H1 (cell line): ENCODE data around the gene EGR1. TPM values are rescaled to one million over a fixed set of nuclear protein-coding genes. Genes with fewer than 3 reads are reported as not detected.

ENCODE experiments used
- CTCF ChIA-PET: fragments of 300-600 bp; sonication (Branson Sonifier 250); formaldehyde crosslinking; loops from one replicate; lab custom pipeline; 2021; ENCODE audit not compliant: partially characterized antibody; lab: Charles Lee
- POLR2A ChIA-PET: fragments of 300-600 bp; sonication (Branson Sonifier 250); formaldehyde crosslinking; loops from one replicate; lab custom pipeline; 2021; ENCODE audit warnings: inconsistent platforms; ENCODE audit not compliant: partially characterized antibody; lab: Charles Lee
- DNase-seq, 2 experiments: peaks; one replicate each; pipeline versions ENCODE4 v3.0.0 to v3.0.0-alpha.2; 2010 to 2022; ENCODE audit warnings: low spot score in 2 of 2, low read depth in 1 of 2, mixed read lengths in 1 of 2
- FAIRE-seq: peaks from 2 replicates; lab custom pipeline; 2011; peaks lifted over from hg19 to GRCh38; lab: Jason Lieb, UNC
- H2AFZ ChIP-seq: 2 replicates; pipeline ENCODE4 v1.8.1; 2012; ENCODE audit warnings: low read length, inconsistent platforms
- H2AK5ac ChIP-seq: 2 replicates; pipeline ENCODE4 v1.6.1; 2013; ENCODE audit warnings: low read depth, low read length
- H2BK120ac ChIP-seq: replicated peaks from 2 replicates; pipeline ENCODE3; 2013; ENCODE audit warnings: low read depth, low read length, inconsistent platforms
- H2BK12ac ChIP-seq: 2 replicates; pipeline ENCODE4 v1.6.1; 2013; ENCODE audit warnings: low read depth, low read length
- H2BK15ac ChIP-seq: 2 replicates; pipeline ENCODE4 v1.6.1; 2013; ENCODE audit warnings: low read length
- H2BK20ac ChIP-seq: 2 replicates; pipeline ENCODE4 v1.6.1; 2013; ENCODE audit warnings: low read length
- H2BK5ac ChIP-seq: 2 replicates; pipeline ENCODE4 v1.6.1; 2013; ENCODE audit warnings: low read depth, low read length
- H3K14ac ChIP-seq: 2 replicates; pipeline ENCODE4 v1.6.1; 2013; ENCODE audit warnings: inconsistent platforms; ENCODE audit not compliant: insufficient read length
- H3K18ac ChIP-seq: 2 replicates; pipeline ENCODE4 v1.6.1; 2013; ENCODE audit warnings: low read length; ENCODE audit errors: extremely low read depth
- H3K23ac ChIP-seq: 2 replicates; pipeline ENCODE4 v1.6.1; 2013; ENCODE audit warnings: inconsistent platforms; ENCODE audit not compliant: insufficient read length
- H3K23me2 ChIP-seq: 2 replicates; pipeline ENCODE4 v1.6.1; 2013; ENCODE audit warnings: low read depth, low read length
- H3K27ac ChIP-seq: 2 replicates; pipeline ENCODE4 v1.6.1; 2011; ENCODE audit warnings: low read depth, low read length, inconsistent platforms
- H3K27me3 ChIP-seq, 4 experiments: replicated peaks in 1 of 4; 1 replicate in 1 of 4; 2 replicates in 3 of 4; pipeline versions ENCODE4 v1.6.1 to v1.8.1; 2011 to 2013; ENCODE audit warnings: low read length in 3 of 4, mild to moderate bottlenecking in 3 of 4, inconsistent platforms in 2 of 4, mixed read lengths in 2 of 4, moderate library complexity in 1 of 4; ENCODE audit not compliant: control insufficient read depth in 3 of 4, insufficient read depth in 3 of 4; ENCODE audit errors: extremely low read depth in 1 of 4
- H3K36me3 ChIP-seq, 4 experiments: 2 replicates each; pipeline versions ENCODE4 v1.6.1 to v1.8.1; 2011 to 2013; ENCODE audit warnings: mild to moderate bottlenecking in 4 of 4, low read length in 3 of 4, moderate library complexity in 2 of 4, control low read depth in 1 of 4, inconsistent platforms in 1 of 4; ENCODE audit not compliant: insufficient read depth in 4 of 4, control insufficient read depth in 2 of 4
- H3K4ac ChIP-seq: replicated peaks from 2 replicates; pipeline ENCODE3; 2013; ENCODE audit warnings: low read length, low read depth, mixed read lengths, inconsistent platforms; ENCODE audit not compliant: insufficient read length
- H3K4me1 ChIP-seq, 4 experiments: replicated peaks in 1 of 4; 1 replicate in 1 of 4; 2 replicates in 3 of 4; pipeline versions ENCODE4 v1.6.1 to v1.8.1; 2011 to 2013; ENCODE audit warnings: low read length in 3 of 4, inconsistent platforms in 2 of 4, mixed read lengths in 1 of 4; ENCODE audit not compliant: insufficient read depth in 4 of 4, control insufficient read depth in 3 of 4
- H3K4me2 ChIP-seq, 2 experiments: 2 replicates each; pipeline versions ENCODE4 v1.6.1 to v1.8.1; 2011 to 2013; ENCODE audit warnings: low read depth in 2 of 2, low read length in 2 of 2, control low read depth in 1 of 2, inconsistent platforms in 1 of 2, mild to moderate bottlenecking in 1 of 2; ENCODE audit not compliant: insufficient read depth in 1 of 2
- H3K4me3 ChIP-seq, 4 experiments: fragments of 200-600, 300-600 bp in 1 of 4; sonication (generic), shearing (Covaris generic), sonication (Bioruptor Twin) in 1 of 4; 2 replicates each; pipeline versions ENCODE4 v1.5.1 to v1.8.1; 2011 to 2016; ENCODE audit warnings: low read length in 4 of 4, low read depth in 3 of 4, control low read depth in 2 of 4, inconsistent platforms in 2 of 4, mild to moderate bottlenecking in 2 of 4, mixed read lengths in 1 of 4, moderate library complexity in 1 of 4; ENCODE audit not compliant: insufficient read depth in 2 of 4; ENCODE audit errors: extremely low read depth in 1 of 4
- H3K56ac ChIP-seq: replicated peaks from 2 replicates; pipeline ENCODE3; 2013; ENCODE audit warnings: low read depth, mild to moderate bottlenecking, mixed read lengths, low read length, inconsistent platforms; ENCODE audit not compliant: insufficient read length
- H3K79me1 ChIP-seq: 2 replicates; pipeline ENCODE4 v1.6.1; 2013; ENCODE audit warnings: low read depth, low read length, control low read depth
- H3K79me2 ChIP-seq, 2 experiments: 2 replicates each; pipeline versions ENCODE4 v1.6.1 to v1.8.1; 2012 to 2013; ENCODE audit warnings: low read length in 2 of 2, mild to moderate bottlenecking in 2 of 2, inconsistent platforms in 1 of 2; ENCODE audit not compliant: insufficient read depth in 2 of 2, control insufficient read depth in 1 of 2
- H3K9ac ChIP-seq, 4 experiments: replicated peaks in 1 of 4; 1 replicate in 1 of 4; 2 replicates in 3 of 4; pipeline versions ENCODE4 v1.6.1 to v1.8.1; 2011 to 2013; ENCODE audit warnings: low read depth in 3 of 4, low read length in 3 of 4, control low read depth in 2 of 4, mild to moderate bottlenecking in 2 of 4, moderate library complexity in 2 of 4, inconsistent platforms in 1 of 4; ENCODE audit errors: extremely low read depth in 1 of 4
- H3K9me3 ChIP-seq, 2 experiments: 2 replicates each; pipeline versions ENCODE4 v1.6.1 to v1.8.1; 2012 to 2013; ENCODE audit warnings: mild to moderate bottlenecking in 2 of 2, moderate library complexity in 2 of 2, control low read depth in 1 of 2, inconsistent platforms in 1 of 2, low read depth in 1 of 2, low read length in 1 of 2, mixed read lengths in 1 of 2; ENCODE audit not compliant: insufficient read depth in 2 of 2
- H4K20me1 ChIP-seq, 2 experiments: replicated peaks in 1 of 2; 2 replicates each; pipeline versions ENCODE3 to v1.8.1; 2011 to 2013; ENCODE audit warnings: inconsistent platforms in 2 of 2, low read length in 2 of 2, mild to moderate bottlenecking in 1 of 2; ENCODE audit not compliant: insufficient read depth in 2 of 2, control insufficient read depth in 1 of 2
- H4K5ac ChIP-seq: 2 replicates; pipeline ENCODE4 v1.6.1; 2013; ENCODE audit warnings: low read length, low read depth, mixed read lengths, inconsistent platforms; ENCODE audit not compliant: insufficient read length
- H4K8ac ChIP-seq: 2 replicates; pipeline ENCODE4 v1.8.0; 2013; ENCODE audit warnings: mild to moderate bottlenecking, moderate library complexity, low read length, inconsistent platforms; ENCODE audit not compliant: insufficient read depth; ENCODE audit errors: extremely low read depth
- H4K91ac ChIP-seq: replicated peaks from 2 replicates; pipeline ENCODE3; 2013; ENCODE audit warnings: low read length, mixed read lengths, inconsistent platforms; ENCODE audit not compliant: insufficient read length
- EGR1 ChIP-seq: IDR thresholded peaks from 2 replicates; pipeline ENCODE4 v1.6.1; 2011; ENCODE audit warnings: low read depth, low read length, borderline replicate concordance
- HDAC6 ChIP-seq: IDR thresholded peaks from one replicate; pipeline ENCODE4 v1.7.1; 2012; ENCODE audit warnings: low read depth, mild to moderate bottlenecking, inconsistent platforms, low read length, moderate library complexity
- MAFK ChIP-seq: IDR thresholded peaks from 2 replicates; pipeline ENCODE4 v1.6.1; 2012; ENCODE audit warnings: low read depth, mild to moderate bottlenecking, improper control_type of control experiment, low read length
- NANOG ChIP-seq: IDR thresholded peaks from 2 replicates; pipeline ENCODE4 v1.6.1; 2011; ENCODE audit warnings: low read length, low read depth, mild to moderate bottlenecking, inconsistent platforms; ENCODE audit not compliant: insufficient read depth, poor library complexity, severe bottlenecking
- RFX5 ChIP-seq: IDR thresholded peaks from 2 replicates; pipeline ENCODE4 v1.6.1; 2011; ENCODE audit warnings: low read depth, low read length, improper control_type of control experiment, borderline replicate concordance
- RNF2 ChIP-seq: fragments of 200-900, 300-1000 bp; sonication (generic); IDR thresholded peaks from 2 replicates; pipeline ENCODE4 v1.7.1; 2016; ENCODE audit warnings: borderline replicate concordance, low read depth, mild to moderate bottlenecking, antibody characterized with exemption, low read length; ENCODE audit not compliant: poor library complexity, severe bottlenecking; ENCODE audit errors: missing control alignments
- RXRA ChIP-seq: IDR thresholded peaks from 2 replicates; pipeline ENCODE4 v1.6.1; 2011; ENCODE audit warnings: low read depth, mild to moderate bottlenecking, low read length, moderate library complexity; ENCODE audit not compliant: insufficient read depth
- SAP30 ChIP-seq: fragments of 300-600 bp; sonication (generic); IDR thresholded peaks from 2 replicates; pipeline ENCODE4 v1.7.1; 2012; ENCODE audit warnings: low read length, moderate library complexity, mild to moderate bottlenecking, inconsistent platforms; ENCODE audit not compliant: insufficient read depth, insufficient replicate concordance
- SIRT6 ChIP-seq: IDR thresholded peaks from one replicate; pipeline ENCODE4 v1.7.1; 2012; ENCODE audit warnings: low read length, inconsistent platforms
- SRF ChIP-seq: IDR thresholded peaks from 2 replicates; pipeline ENCODE4 v1.6.1; 2011; ENCODE audit warnings: mild to moderate bottlenecking, low read depth, low read length, moderate library complexity
- TAF1 ChIP-seq: IDR thresholded peaks from 2 replicates; pipeline ENCODE4 v1.6.1; 2011; ENCODE audit warnings: mild to moderate bottlenecking, low read depth, low read length
- TBP ChIP-seq: IDR thresholded peaks from 2 replicates; pipeline ENCODE4 v1.6.1; 2011; ENCODE audit warnings: low read depth, low read length, improper control_type of control experiment
- YY1 ChIP-seq: IDR thresholded peaks from 2 replicates; pipeline ENCODE4 v1.6.1; 2011; ENCODE audit warnings: low read depth, mild to moderate bottlenecking, low read length
- ZNF274 ChIP-seq: IDR thresholded peaks from 2 replicates; pipeline ENCODE4 v1.7.0; 2012; ENCODE audit warnings: low read length, borderline replicate concordance; ENCODE audit errors: extremely low read depth
- WGBS, 2 experiments: shearing (Covaris generic) in 1 of 2; methylation state at CpG; one replicate each; pipeline versions ENCODE4 v1.1.6 to v1.1.7; 2013 to 2015; ENCODE audit warnings: low lambda C conversion rate in 2 of 2, mixed read lengths in 2 of 2, inconsistent platforms in 1 of 2, low coverage in 1 of 2, missing lambda C conversion rate in 1 of 2; ENCODE audit not compliant: insufficient replicate concordance in 2 of 2, insufficient coverage in 1 of 2, insufficient read length in 1 of 2; ENCODE audit errors: extremely low coverage in 1 of 2, missing lambda C conversion rate in 1 of 2; 5-methylcytosine and 5-hydroxymethylcytosine counted together
- polyA plus RNA-seq, 7 experiments: library from polyadenylated mRNA; depleted of rRNA in 3 of 7; stranded (reverse) in 5 of 7; unstranded in 2 of 7; fragments of >200 nt in 5 of 7; fragments of 200-250 nt in 2 of 7; gene quantifications; 1 replicate in 5 of 7; 2 replicates in 1 of 7; 4 replicates in 1 of 7; pipeline versions ENCODE4 v1.2.1 to v1.2.3, GENCODE V29; 2011 to 2013; ENCODE audit warnings: missing spikeins in 2 of 7, mixed read lengths in 2 of 7
- total RNA-seq: library from RNA; stranded (reverse); fragmentation: NEBNext Ultra II Directional; extraction: Animal tissue kit (Norgen Biotek cat#: 25700); gene quantifications from 2 replicates; pipeline ENCODE4 v1.2.1, GENCODE V29; 2021

The EGR1 gene
- total and polyA plus RNA-seq, 2 of the 8 experiments (the other 6 are each of a cell fraction or from before 2014, with no cell fraction given) = 16.2 to 35.5 TPM

- no peak overlapping the region for H3K4me3 ChIP-seq
- DNase-seq = no peak
- H2BK20ac ChIP-seq = no peak overlapping the region
- H4K5ac ChIP-seq = no peak overlapping the region
- H4K8ac ChIP-seq = no peak overlapping the region
- H3K4me1 ChIP-seq = peaks cover 3 to 21% (median 13%) of the 10 kb centered on the region in 4 experiments
- H3K18ac ChIP-seq = no peak overlapping the region
- H3K23me2 ChIP-seq = peaks cover 6% of the 10 kb centered on the region; the same call in 1 of the 2 replicates
- H3K23ac ChIP-seq = no peak overlapping the region
- FAIRE-seq = no peak
- H4K91ac ChIP-seq = no peak overlapping the region
- no peak overlapping the region for H3K56ac ChIP-seq
- no peak overlapping the region for H3K14ac ChIP-seq
- H2BK12ac ChIP-seq = no peak overlapping the region
- ChIA-PET POLR2A (interaction anchor here (1.1 to 14.1 kb wide), 3 partner anchors 29 to 48 kb away, joined by 4 to 294 read pairs (median 6); partner anchors contain the start of genes EGR1 and ETF1), CTCF (interaction anchor here (1.1 to 15.9 kb wide), 3 partner anchors 9 to 40 kb away, joined by 3 to 532 read pairs (median 3); partner anchors contain the start of gene EGR1)
- H2AFZ ChIP-seq = no peak overlapping the region
- H3K27me3 ChIP-seq = peaks cover 0 to 18% (median 13%) of the 10 kb centered on the region in 4 experiments; a peak in 5 of 7 replicates
- no peaks in the 10 kb centered on the region for H3K9me3 ChIP-seq
- no peak overlapping the region for H3K9ac ChIP-seq
- WGBS, 2 experiments = 94% methylated on average over 7 of the region's 7 CpGs; no CpG with 5 or more reads in 1 of the 2 experiments
- no peaks in the 10 kb centered on the region for H3K36me3 ChIP-seq
- no peak overlapping the region for H2BK5ac ChIP-seq
- H3K4me2 ChIP-seq = no peak overlapping the region
- H2AK5ac ChIP-seq = no peak overlapping the region
- no peaks in the 10 kb centered on the region for H3K79me1 ChIP-seq
- H3K4ac ChIP-seq = no peak overlapping the region
- no peaks in the 10 kb centered on the region for H4K20me1 ChIP-seq
- H2BK120ac ChIP-seq = no peak overlapping the region
- no peak overlapping the region for H2BK15ac ChIP-seq
- H3K79me2 ChIP-seq = no peaks in the 10 kb centered on the region
- no peak overlapping the region for H3K27ac ChIP-seq
- TF ChIP-seq YY1 = no peak
- no peak for TF ChIP-seq NANOG
- TF ChIP-seq ZNF274 = no peak
- TF ChIP-seq TBP = no peak
- TF ChIP-seq TAF1 = no peak
- TF ChIP-seq RFX5 = no peak
- no peak for TF ChIP-seq SRF
- TF ChIP-seq RXRA = no peak
- TF ChIP-seq HDAC6 = no peak
- no peak for TF ChIP-seq MAFK
- no peak for TF ChIP-seq SIRT6
- TF ChIP-seq RNF2 = no peak
- TF ChIP-seq EGR1 = no peak
- no peak for TF ChIP-seq SAP30
Observed at GRCh38 chr5:138495351-138495750, 30.1 kb downstream of the EGR1 start.
